H1 (cell line): ENCODE measurements around the gene GAD2. TPM values are rescaled to one million over a fixed set of nuclear protein-coding genes. Genes with fewer than 3 reads are reported as not detected.

Source experiments
- CHD7 ChIP-seq: fragments of 300-600 bp; sonication (generic); IDR thresholded peaks from 2 replicates; pipeline ENCODE4 v1.7.1; 2012; ENCODE audit warnings: low read length, moderate library complexity, mild to moderate bottlenecking, inconsistent platforms; ENCODE audit not compliant: insufficient replicate concordance
- CTBP2 ChIP-seq: IDR thresholded peaks from 2 replicates; pipeline ENCODE4 v1.7.0; 2011; ENCODE audit warnings: borderline replicate concordance, mild to moderate bottlenecking, moderate library complexity, mixed read lengths, low read length; ENCODE audit not compliant: insufficient read depth, insufficient read length
- CTCF ChIP-seq, 3 experiments: IDR thresholded peaks; 1 replicate in 2 of 3; 2 replicates in 1 of 3; pipeline versions ENCODE4 v1.5.1 to v1.6.1; 2011; ENCODE audit warnings: low read length in 3 of 3, mild to moderate bottlenecking in 3 of 3, inconsistent platforms in 2 of 3, low read depth in 1 of 3, moderate library complexity in 1 of 3; ENCODE audit not compliant: insufficient read depth in 1 of 3; ENCODE audit errors: control extremely low read depth in 1 of 3
- SIN3A ChIP-seq, 2 experiments: IDR thresholded peaks in 1 of 2; conservative IDR thresholded peaks in 1 of 2; 2 replicates each; pipeline ENCODE4 v1.6.1; 2011 to 2012; ENCODE audit warnings: low read length in 2 of 2, improper control_type of control experiment in 1 of 2, low read depth in 1 of 2, mild to moderate bottlenecking in 1 of 2
- SIX5 ChIP-seq: IDR thresholded peaks from 2 replicates; pipeline ENCODE4 v1.6.1; 2011; ENCODE audit warnings: mild to moderate bottlenecking, low read depth, low read length
- TCF12 ChIP-seq: IDR thresholded peaks from 2 replicates; pipeline ENCODE4 v1.6.1; 2011; ENCODE audit warnings: low read depth, mild to moderate bottlenecking, low read length
- polyA plus RNA-seq, 7 experiments: library from polyadenylated mRNA; depleted of rRNA in 3 of 7; stranded (reverse) in 5 of 7; unstranded in 2 of 7; fragments of >200 nt in 5 of 7; fragments of 200-250 nt in 2 of 7; gene quantifications; 1 replicate in 5 of 7; 2 replicates in 1 of 7; 4 replicates in 1 of 7; pipeline versions ENCODE4 v1.2.1 to v1.2.3, GENCODE V29; 2011 to 2013; ENCODE audit warnings: missing spikeins in 2 of 7, mixed read lengths in 2 of 7
- total RNA-seq: library from RNA; stranded (reverse); fragmentation: NEBNext Ultra II Directional; extraction: Animal tissue kit (Norgen Biotek cat#: 25700); gene quantifications from 2 replicates; pipeline ENCODE4 v1.2.1, GENCODE V29; 2021
- TF ChIP-seq, protein P1 (sequence below): IDR thresholded peaks from 2 replicates; pipeline ENCODE4 v1.6.1; 2011; ENCODE audit warnings: low read length, improper control_type of control experiment

GAD2 gene
- total and polyA plus RNA-seq, 2 of the 8 experiments (the other 6 are each of a cell fraction or from before 2014, with no cell fraction given), result 0.30 to 0.47 TPM

GRCh38 chr10:26336979-26337378 is 120.4 kb downstream of the GAD2 start (continued):
- TF ChIP-seq CHD7, result no peak
- no peak for TF ChIP-seq CTBP2
- TF ChIP-seq SIX5, result no peak
- no peak for TF ChIP-seq TCF12
- TF ChIP-seq SIN3A (conservative IDR thresholded peaks at IDR 0.05 in 1 of 2, IDR thresholded peaks at IDR 0.05 in 1 of 2; ENCODE audit: low read depth in 1 of 2, low read length in 2 of 2), result no peak
- TF ChIP-seq, protein P1, sequence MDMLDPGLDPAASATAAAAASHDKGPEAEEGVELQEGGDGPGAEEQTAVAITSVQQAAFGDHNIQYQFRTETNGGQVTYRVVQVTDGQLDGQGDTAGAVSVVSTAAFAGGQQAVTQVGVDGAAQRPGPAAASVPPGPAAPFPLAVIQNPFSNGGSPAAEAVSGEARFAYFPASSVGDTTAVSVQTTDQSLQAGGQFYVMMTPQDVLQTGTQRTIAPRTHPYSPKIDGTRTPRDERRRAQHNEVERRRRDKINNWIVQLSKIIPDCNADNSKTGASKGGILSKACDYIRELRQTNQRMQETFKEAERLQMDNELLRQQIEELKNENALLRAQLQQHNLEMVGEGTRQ, result no peak
- no peak for TF ChIP-seq CTCF (IDR thresholded peaks at IDR 0.05; ENCODE audit: control extremely low read depth in 1 of 3, insufficient read depth in 1 of 3, low read depth in 1 of 3, low read length in 3 of 3)
